HG03469 (cell line): ENCODE data around the gene ZDHHC11B.
"Not testable (repeated sequence)": the region's sequence is repeated elsewhere in the genome, so short reads cannot be mapped to it uniquely, and the experiment has no call there.

Source experiments
- ATAC-seq: cut with Tn5 transposase; IDR thresholded peaks from one replicate; pipeline ENCODE4 v1.9.1; 2021; ENCODE audit warnings: mild to moderate bottlenecking, moderate library complexity, moderate number of reproducible peaks; ENCODE audit not compliant: unreplicated experiment

The ZDHHC11B gene

GRCh38 chr5:787224-787856 lies 2.8 kb upstream of the ZDHHC11B start:
- not testable (repeated sequence) for ATAC-seq

DNA sequence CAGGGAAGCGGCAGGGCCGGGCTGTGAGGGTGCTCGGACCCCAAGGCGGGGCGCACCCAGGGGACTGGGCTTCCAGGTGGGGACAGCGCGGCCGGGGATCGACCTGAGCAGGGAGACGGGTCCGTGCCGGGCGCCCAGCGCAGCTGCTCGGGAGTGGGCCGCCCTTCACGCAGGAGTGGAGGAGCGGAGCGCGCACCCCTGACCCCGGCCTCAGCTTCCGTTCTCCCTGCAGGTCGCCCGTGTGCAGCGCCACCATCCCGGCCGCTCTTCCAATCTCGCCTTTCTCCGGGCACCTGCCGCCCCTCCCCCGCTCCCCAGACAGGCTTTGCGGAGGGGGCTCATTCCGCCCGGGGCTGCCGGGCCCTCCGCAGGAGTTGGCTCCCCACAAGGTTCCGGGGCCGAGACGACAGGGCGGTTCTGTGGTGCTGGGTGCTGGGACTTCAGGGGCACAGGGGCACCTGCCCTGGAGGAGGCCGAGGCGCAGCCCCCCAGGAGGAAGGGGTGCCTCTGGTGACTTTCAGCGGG lies 714 bp upstream of the ZDHHC11B start:
- ATAC-seq: not testable (repeated sequence)

DNA sequence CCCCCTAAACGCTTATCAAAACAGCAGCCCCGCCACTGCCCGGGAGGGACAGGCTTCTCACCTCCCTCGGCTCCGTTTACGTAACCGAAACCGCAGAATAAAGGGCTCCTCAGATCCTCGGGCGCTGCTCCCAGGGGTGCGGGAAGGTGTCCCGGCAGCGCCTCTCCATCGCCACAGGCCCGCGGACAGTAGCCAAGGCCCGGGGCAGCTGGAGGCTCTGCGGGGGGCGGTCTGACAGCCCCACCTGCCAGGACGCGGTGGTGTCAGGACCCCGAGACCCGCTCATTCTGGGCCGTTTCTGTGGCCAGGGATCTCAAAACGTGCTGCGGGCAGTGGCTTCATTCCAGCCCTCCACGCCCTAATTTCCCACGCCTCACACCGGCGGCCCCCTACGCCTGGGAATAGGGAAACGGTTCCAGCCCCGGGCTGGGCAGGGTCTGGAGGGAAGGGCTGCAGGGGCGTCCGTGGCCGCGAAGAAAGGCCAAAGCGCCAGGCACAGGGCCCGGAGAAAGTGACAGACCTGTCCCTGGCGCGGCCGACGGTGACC lies 575 bp downstream of the ZDHHC11B start:
- not testable (repeated sequence) for ATAC-seq

DNA sequence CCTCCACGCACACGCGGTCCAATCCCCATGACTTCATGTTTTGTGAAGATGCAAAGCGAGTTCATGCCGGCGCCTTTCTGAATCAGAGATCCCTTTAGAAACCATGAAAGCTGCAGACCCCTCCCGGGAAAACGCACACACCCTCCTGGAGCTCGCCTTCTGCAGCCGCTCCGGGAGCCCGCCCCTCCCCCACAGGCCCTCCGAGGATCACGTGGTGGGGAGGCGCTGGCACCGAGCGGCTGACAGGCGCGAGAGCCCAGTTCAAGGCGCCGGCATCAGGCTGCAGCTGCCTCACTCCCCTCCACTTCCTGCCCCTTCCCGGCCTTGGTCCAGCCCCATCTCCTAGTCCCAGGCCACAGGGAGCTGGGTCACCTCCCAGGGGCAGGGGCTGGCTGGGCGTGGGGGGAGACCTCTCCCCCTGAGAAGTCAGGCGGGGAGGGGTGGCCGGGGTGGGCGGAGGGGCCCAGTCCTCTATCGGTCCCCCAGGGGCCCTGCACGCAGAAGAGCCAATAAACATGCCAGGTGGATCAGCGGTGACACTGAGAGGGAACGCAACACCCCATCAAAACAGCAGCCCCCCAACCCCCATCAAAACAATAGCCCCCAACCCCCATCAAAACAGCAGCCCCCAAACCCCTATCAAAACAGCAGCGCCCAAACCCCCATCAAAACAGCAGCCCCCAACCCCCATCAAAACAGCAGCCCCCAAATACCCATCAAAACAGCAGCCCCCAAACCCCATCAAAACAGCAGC lies 1.3 kb downstream of the ZDHHC11B start:
- not testable (repeated sequence) for ATAC-seq

DNA sequence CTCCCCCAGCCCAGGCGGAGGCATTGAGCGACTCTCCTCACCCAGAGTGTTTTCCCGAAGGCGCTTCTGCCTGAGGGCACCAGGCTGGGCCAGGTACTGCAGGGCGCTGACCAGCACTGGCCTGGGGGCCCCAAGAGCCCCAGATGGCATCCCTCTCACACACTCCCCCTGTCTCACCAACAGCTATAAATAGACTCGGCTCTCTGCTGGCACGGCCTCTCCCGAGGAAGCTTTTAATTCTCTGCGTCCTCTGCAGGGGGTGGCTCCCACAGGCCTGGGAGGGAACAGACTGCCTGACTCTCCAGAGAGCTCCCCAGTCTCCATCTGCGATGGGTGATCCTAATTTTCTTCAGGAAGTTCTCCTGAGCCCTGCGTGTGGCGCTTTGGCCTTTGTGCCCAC lies 2.2 kb downstream of the ZDHHC11B start:
- not testable (repeated sequence) for ATAC-seq

DNA sequence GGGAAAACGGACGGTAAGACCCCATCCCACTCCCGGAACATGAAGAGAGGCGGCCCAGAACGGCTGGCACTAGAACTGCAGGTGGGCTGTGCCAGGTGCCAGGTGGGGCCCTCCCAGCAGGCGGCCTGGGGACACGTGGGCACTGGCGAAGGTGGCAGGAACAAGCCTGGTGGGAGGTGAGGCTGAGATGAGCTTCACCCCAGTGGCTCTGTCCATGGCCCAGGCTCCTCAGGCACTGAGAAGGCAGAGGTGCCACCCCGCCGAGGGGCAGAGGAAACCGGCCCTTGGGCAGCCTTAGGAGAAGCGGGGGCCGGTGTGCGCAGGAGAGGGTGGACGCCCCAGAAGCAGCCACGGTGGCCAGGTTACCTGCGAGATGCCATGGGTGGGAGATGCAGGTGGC lies 4.0 kb downstream of the ZDHHC11B start:
- not testable (repeated sequence) for ATAC-seq

DNA sequence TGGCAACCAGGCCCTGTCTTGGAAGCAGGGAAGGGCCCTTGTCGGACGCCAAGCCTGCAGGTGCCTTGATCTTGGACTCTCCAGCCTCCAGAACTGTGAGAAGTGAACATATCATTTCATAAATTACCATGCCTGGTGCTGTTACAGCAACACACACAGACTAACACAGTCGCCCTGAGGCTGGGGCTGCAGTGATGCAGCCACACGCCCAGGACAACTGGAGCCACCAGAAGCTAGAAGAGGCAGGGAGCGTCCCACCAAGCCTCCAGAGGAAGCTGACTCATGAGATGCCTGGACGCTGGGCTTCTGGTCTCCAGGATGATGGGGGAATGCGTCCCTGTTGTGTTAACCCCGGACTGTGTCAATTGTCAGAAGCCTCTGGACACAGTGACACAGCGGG lies 5.6 kb downstream of the ZDHHC11B start:
- ATAC-seq: not testable (repeated sequence)

- not testable (repeated sequence) for ATAC-seq
Observed at GRCh38 chr5:778421-778820, 6.1 kb downstream of the ZDHHC11B start.

- ATAC-seq: no peak
Observed at GRCh38 chr5:777756-778161, 6.8 kb downstream of the ZDHHC11B start.

DNA sequence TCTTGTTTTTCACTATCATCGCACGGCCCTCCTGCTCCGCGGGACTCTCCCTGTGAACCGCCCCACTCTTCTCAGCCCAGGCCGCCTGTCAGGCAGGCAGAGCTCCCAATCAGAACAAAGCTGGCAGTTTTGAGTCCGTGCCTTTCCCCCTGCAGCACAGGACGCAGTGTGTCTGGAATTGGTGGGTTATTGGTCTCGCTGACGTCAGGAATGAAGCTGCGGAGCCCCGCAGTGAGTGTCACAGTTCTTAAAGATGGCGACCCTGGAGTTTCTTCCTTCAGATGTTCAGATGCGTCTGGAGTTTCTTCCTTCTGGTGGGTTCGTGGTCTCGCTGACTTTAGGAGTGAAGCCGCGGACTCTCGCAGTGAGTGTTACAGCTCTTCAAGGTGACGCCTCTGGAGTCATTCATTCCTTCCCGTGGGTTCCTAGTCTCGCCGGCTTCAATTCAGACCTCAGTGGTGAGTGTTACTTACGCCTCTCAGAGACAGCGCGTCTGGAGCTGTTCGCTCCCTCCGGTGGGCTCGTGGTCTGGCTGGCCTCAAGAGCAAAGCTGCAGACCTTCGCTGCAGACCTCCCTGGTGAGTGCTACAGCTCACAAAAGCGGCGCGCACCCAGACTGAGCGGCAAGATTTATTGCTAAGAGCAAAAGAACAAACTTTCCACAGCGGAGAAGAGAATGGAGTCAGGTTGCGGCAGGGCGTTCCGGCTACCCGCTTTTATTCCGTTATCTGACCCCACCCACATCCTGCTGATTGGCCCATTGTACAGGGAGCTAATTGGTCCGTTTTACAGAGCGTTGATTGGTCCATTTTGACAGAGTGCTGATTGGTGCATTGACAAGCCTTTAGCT lies 7.4 kb downstream of the ZDHHC11B start:
- no peak for ATAC-seq

- ATAC-seq: no peak
Observed at GRCh38 chr5:775961-776861, 8.3 kb downstream of the ZDHHC11B start.

GRCh38 chr5:775595-775960 lies 9.0 kb downstream of the ZDHHC11B start:
- not testable (repeated sequence) for ATAC-seq

DNA sequence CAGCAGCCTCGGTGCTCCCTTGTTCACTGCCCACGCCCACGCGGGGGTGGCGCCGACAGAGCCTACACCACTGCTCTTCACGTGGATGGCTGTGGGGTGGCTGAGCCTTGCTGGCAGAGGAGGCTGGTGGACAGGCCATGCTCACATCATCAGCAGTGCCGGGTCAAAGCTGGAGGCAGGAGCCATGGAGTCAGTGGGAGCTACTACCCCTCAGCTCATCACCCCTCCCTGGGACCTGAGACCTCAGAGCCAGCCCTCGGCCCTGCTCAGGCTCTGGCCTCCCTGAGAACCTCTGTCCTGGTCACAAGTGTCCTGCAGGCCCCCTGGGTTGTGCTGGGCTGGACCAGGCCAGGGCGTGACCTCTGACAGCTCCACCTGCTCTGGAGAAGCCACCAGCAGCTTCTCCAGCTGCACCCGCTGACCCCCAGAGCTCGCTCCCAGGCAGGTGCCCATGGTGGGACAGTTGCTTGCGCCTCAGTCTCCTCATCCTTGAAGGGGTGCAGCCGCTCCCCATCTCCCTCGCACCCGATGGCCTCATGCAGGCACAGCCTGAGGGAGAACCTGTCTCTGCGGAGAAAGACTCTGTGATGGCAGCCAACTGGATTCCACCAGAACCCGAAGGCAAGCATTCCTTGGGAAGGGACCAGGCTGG lies 9.5 kb downstream of the ZDHHC11B start:
- ATAC-seq: not testable (repeated sequence)

GRCh38 chr5:774304-774703 lies 10.2 kb downstream of the ZDHHC11B start:
- ATAC-seq: not testable (repeated sequence)

DNA sequence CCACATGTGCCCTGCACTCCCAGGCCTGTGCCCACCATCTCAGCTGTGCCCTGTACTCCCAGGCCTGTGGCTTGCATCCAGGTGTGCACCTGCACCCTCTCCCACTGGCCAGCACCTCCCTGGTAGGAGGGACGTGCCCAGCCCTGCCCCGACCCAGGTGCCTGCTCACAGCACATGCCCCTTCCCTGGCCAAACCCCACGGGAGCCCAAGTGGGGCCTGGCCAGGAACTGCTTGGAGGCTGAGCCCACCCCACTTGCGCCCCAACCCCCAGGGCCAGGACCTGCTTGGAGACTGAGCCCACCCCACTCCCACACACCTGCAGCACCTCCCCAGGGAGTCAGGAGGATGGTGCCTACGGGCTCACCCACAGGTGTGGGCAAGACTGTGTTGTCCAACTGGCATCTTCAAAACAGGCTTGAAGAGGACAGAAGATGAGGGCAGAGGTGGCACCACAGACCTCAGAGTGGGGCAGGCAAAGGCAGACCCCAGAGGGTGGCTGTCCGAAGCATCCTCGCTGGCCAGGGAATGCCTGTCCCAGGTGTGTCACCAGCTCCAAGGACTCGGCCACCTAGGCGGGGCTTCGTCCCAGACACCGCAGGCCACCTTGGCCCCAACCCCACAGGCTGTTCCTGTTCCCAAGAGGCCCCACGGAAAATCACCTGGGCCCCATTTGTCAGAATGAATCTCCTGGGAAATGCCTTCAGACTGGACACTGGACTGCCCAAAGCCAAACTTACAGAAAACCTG lies 10.8 kb downstream of the ZDHHC11B start:
- no peak for ATAC-seq

- ATAC-seq: not testable (repeated sequence)
Observed at GRCh38 chr5:772931-773330, 11.6 kb downstream of the ZDHHC11B start.

DNA sequence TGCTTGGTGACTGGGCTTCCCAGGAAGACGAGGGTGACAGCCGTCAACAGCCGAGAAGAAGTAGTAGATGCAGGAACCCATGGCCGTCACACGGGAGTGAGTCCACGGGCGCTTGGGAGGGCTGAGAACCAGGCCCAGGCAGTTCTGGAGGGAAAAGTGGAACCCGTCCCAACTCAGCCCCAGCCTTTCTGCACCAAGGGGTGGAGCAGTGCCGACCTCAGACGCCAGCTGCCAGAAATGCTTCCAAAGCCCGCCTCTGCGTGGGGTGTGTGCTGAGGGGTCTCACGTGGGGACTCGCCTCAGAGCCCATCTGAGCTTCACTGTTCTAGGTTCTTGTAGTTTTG lies 12.0 kb downstream of the ZDHHC11B start:
- not testable (repeated sequence) for ATAC-seq

GRCh38 chr5:771841-772546 lies 12.5 kb downstream of the ZDHHC11B start:
- not testable (repeated sequence) for ATAC-seq
